ENCODE measurements around the gene SRL. TPM values are rescaled to one million over a fixed set of nuclear protein-coding genes. Genes with fewer than 3 reads are reported as not detected.

SRL gene
- total and polyA plus RNA-seq, 2 of the 13 experiments (the other 11 are each of a cell fraction or from before 2014, with no cell fraction given), result 0.05 TPM; not detected in 1

GRCh38 chr16:4183237-4184037 lies 58.4 kb downstream of the SRL start (continued):
- peak; percentile 58; the same call in 1 of the 2 replicates for TF ChIP-seq RERE (CRISPR knock-in tag; IDR thresholded peaks at IDR 0.05; ENCODE audit: low read depth)
- TF ChIP-seq NCOA5 (CRISPR knock-in tag; IDR thresholded peaks at IDR 0.05), result no peak
- no peak for TF ChIP-seq TFAP4 (IDR thresholded peaks at IDR 0.05; ENCODE audit: borderline replicate concordance, low read depth)
- peak; percentile 80; the same call in 1 of the 2 replicates for TF ChIP-seq ZBED4 (CRISPR knock-in tag; IDR thresholded peaks at IDR 0.05; ENCODE audit: borderline replicate concordance)
- TF ChIP-seq TEAD2 (CRISPR knock-in tag; IDR thresholded peaks at IDR 0.05), result no peak
- no peak for TF ChIP-seq ZNF335 (CRISPR knock-in tag; IDR thresholded peaks at IDR 0.05)
- TF ChIP-seq SUZ12 (IDR thresholded peaks at IDR 0.05; ENCODE audit: low read depth, low read length), result no peak
- TF ChIP-seq MIXL1 (CRISPR knock-in tag; IDR thresholded peaks at IDR 0.05), result no peak
- TF ChIP-seq ZBTB44 (CRISPR knock-in tag; IDR thresholded peaks at IDR 0.05), result no peak
- no peak for TF ChIP-seq MYNN (CRISPR knock-in tag; IDR thresholded peaks at IDR 0.05; ENCODE audit: low read depth)
- TF ChIP-seq RFX3 (CRISPR knock-in tag; IDR thresholded peaks at IDR 0.05), result no peak
- TF ChIP-seq ZMYM4 (CRISPR knock-in tag; IDR thresholded peaks at IDR 0.05), result no peak; the same call in 1 of the 2 replicates
- no peak for TF ChIP-seq ZBTB1 (CRISPR knock-in tag; IDR thresholded peaks at IDR 0.05; ENCODE audit: borderline replicate concordance)
- TF ChIP-seq SP140L (CRISPR knock-in tag; IDR thresholded peaks at IDR 0.05; ENCODE audit: borderline replicate concordance), result no peak
- TF ChIP-seq ARID2 (CRISPR knock-in tag; IDR thresholded peaks at IDR 0.05; ENCODE audit: borderline replicate concordance), result peak; percentile 94
- TF ChIP-seq NFYB (CRISPR knock-in tag; IDR thresholded peaks at IDR 0.05), result no peak
- 0 out of 2 replicates have a peak, but pooled peaks have one; percentile 27 for TF ChIP-seq RELA (CRISPR knock-in tag; IDR thresholded peaks at IDR 0.05)

Data from HepG2 (cell line).